GM18505 (cell line): ENCODE measurements around the gene RGS9.

ENCODE experiments used
- ATAC-seq: cut with Tn5 transposase; IDR thresholded peaks from one replicate; pipeline ENCODE4 v1.9.1; 2021; ENCODE audit not compliant: unreplicated experiment
- POLR2A ChIP-seq: IDR thresholded peaks from 4 replicates; pipeline ENCODE4 v1.6.1; 2011; ENCODE audit warnings: borderline replicate concordance; ENCODE audit not compliant: insufficient read depth, insufficient read length; ENCODE audit errors: extremely low read depth

Gene RGS9

DNA sequence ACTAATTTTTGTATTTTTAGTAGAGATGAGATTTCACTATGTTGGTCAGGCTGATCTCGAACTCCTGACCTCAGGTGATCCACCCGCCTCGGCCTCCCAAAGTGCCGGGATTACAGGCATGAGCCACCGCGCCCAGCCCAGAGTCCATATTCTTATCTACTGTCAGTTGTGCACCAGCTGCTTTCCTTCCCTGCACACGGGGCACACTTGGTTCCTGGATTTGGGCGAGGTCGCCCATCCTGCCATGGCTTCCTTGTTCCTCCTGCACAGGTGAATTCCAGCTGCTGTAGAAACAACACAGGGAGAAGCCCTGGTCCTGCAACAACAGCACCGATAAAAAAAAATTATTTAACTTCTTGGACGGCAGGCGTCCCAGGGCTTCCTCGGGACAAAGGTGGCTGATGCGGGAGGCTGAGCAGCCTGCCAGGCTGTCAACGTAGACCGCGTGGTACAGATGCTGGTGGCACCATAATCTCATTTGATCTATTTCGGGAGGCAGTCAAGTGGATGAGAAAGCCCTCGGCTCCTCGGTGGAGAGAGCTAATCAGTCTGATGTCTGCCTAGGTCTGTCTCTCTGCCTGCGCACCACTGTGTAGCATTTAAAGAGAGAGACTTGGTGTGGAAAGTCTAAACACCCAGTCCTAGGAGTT, 19.1 kb downstream of the RGS9 start:
- ATAC-seq: no peak
- TF ChIP-seq POLR2A: no peak

DNA sequence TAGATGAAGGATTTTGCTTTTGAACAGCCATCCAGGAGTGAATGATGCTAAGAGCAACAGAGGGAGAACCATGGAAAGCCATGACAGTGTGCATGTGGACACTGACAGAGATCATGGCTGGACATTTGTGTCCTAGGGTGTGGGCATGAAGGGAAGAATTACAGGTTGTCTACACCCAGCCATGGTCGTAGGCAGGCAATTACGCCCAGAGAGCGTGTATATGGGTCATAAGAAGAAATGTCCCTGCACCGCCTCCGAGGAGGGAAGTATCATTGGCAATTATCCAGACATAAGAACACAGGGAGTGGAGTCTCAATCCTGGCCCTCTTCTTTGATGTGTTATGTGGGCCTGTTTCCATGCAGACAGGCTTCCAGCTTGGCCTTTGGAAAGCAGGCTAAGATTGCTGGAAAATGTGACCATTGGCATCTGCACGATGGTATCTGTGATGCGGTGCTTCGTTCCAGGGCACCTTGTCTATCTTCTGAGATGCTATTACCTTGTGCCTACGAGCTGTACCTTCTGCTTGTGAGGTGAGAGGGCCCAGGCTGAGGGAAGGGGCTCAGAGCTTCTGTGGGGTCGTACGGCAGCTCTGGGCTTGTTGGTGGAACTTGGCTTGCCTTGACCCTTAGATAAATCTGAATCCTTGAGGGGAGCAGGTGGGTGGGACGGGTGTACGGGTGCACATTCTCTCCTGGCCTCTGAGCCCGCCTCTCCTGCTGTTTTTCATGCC, 19.8 kb downstream of the RGS9 start:
- no peak for ATAC-seq
- no peak for TF ChIP-seq POLR2A

DNA sequence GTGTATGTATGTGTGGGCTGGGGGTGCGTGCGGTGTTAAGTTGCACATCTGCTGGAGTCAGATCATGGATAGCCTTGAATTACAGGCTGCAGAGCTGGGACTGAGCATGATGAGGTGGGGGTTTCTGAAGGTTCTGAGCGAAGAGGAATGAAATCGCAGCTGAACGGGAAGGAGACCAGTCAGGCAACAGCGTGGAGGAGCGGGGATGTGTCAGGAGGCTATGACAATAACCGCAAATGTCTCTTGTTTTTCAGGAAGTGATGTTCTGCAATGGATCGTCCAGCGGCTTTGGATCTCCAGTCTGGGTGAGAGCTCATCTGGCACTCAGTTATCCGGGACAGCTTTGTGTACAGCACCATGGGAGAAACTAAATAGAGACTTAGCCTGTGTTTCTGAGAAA, 20.9 kb downstream of the RGS9 start:
- ATAC-seq: no peak
- TF ChIP-seq POLR2A: no peak

DNA sequence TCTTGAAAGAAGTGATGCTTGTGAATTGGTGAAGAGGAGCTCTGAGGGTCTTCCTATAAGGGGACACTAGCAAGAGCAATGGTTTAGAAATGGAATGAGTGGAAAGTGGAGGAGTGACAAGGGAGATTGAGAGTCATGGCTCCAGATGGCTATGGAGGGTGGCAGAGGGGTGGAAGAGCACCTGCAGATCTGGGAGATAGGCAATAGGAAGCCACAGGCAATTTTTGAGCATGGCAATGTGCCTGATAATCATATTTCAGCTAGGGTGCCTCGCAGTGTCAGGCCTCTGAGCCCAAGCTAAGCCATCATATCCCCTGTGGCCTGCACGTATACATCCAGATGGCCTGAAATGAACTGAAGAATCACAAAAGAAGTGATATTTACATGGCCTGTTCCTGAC, 21.5 kb downstream of the RGS9 start:
- no peak for TF ChIP-seq POLR2A
- ATAC-seq: no peak

DNA sequence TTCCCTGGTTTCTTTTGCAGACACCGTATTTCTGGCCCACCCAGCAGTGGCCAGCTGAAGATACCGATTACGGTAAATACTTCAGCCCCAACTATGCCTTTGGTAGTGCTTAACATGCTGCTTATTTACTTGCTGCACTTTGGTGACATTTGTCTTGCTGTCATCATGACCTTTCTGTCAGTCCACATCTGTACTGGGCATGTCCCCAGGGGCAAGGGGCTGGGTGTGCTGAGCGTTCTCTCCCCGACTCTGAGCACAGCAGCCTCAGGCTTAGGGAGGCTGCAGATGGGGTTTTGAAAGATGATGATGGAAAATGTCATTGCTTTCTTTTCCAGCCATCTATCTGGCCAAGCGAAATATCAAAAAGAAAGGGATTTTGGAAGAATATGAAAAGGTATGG, 23.3 kb downstream of the RGS9 start:
- ATAC-seq: no peak
- TF ChIP-seq POLR2A: no peak

DNA sequence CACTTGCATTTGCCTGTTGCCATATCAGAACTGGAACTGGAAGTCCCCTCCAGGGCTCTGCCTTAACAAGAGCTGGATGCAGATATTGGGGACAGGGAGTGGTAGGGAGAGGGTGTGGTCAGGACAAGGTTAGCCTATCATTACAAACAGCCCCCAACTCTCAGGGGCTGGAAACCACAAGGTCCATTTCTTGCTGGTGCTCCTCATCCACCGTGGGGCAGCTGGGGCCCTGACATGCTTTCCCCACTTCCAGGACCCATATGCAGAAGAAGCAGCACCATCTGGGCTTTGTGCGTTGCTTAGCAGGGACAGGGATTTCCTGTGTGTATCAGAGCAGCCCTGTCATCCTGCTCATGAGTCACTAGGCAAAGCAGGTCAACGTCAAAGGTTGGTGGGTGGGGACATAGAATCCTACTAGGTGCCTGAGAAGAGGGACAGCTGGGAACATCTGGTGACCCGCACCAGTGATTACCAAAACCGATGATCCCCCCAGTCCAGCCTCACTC, 26.9 kb downstream of the RGS9 start:
- ATAC-seq: peak; percentile 89
- no peak for TF ChIP-seq POLR2A

DNA sequence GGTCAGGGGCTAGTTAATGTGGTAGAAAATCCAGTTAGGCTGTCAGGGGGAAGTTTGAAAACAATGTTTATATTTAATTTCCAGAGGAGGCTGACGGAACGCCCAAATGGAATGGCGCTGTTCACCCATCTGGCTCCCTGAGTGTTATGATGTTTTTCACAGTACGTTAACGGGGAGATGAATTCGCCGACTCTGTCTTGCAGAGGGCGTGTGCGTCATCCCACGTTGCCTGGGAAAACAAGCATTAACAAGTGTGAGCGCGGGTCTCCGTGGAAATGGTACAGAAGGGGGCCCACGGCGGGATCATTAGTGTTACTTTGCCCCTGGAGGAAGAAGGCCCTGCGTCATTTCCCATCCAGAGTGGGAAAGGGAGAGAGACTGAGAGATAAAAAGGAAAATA, 29.6 kb downstream of the RGS9 start:
- TF ChIP-seq POLR2A: no peak
- ATAC-seq: no peak

DNA sequence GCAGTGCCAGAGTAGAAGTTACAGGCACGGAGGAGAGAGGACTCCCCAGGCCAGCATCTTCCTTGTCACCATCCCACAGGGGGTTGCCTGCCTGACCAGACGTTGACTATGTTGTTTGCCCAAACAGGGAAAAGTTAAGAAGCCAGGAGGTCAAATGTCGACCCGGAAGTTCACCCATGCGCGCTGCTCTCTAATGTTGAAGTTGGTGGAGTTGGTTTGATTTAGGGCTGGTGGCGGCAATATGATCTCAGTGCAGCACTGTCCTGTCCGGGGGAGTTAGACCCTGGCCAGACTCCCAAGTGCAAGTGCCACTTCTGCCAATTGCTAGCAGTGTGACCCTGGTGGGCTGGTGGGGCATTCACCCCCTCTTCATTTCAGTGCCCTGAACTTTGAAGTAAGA, 30.4 kb downstream of the RGS9 start:
- TF ChIP-seq POLR2A: no peak
- no peak for ATAC-seq

DNA sequence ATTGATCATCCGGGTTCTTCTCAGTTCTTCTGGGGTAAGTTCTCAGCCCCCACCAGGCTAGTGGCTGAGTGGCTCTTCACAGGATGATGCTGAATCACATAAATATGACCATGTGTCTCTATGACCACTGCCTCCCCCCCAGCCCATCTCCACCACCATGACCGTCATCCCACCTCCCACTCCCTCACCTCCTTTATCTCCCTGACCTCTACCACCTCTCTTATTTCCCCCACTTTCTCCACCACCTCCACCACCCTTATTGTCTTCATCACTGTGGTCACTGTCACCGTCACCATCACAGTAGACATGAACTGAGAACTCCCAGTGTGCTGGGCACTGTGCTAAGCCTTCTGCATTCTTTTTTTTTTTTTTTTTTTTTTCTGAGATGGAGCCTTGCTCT, 32.5 kb downstream of the RGS9 start:
- no peak for TF ChIP-seq POLR2A
- no peak for ATAC-seq

DNA sequence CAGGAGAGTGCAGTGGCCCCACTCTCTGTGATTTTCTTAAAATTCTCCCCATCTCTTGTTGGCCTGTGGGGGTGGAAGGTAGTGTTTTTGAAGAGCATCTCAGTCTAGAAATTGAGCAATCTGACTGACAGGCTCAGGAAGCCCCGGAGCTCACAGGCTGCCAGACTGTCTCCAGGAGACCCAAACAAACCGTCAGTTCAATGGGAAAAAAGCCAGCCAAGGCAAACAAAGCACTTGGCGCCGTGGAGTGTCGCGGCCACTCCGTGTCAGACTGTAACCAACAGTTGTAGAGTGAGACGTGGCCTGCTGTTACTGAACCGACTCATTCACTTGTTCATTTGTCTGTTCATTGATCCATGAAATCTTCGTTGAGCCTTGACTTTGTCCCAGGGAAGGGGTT, 33.7 kb downstream of the RGS9 start:
- no peak for TF ChIP-seq POLR2A
- ATAC-seq: no peak

DNA sequence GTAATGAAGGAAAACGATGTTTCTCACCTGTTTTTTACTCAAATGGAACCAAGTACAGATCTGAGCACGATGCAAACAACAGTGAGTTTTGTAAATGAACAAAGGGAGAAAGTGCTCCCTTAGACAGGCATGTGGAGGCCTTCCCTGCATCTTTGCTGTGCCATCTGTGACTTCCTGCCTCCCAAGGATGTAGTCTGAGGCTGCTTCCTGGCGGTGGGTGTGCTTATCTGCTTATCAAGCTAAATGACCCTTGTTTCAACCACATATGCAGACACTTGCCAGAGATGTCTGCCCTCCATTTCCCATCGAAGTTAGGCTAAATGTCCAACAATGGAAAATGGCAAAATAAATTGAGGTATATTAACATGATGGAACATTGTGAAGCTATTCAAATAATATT, 34.6 kb downstream of the RGS9 start:
- TF ChIP-seq POLR2A: no peak
- no peak for ATAC-seq

DNA sequence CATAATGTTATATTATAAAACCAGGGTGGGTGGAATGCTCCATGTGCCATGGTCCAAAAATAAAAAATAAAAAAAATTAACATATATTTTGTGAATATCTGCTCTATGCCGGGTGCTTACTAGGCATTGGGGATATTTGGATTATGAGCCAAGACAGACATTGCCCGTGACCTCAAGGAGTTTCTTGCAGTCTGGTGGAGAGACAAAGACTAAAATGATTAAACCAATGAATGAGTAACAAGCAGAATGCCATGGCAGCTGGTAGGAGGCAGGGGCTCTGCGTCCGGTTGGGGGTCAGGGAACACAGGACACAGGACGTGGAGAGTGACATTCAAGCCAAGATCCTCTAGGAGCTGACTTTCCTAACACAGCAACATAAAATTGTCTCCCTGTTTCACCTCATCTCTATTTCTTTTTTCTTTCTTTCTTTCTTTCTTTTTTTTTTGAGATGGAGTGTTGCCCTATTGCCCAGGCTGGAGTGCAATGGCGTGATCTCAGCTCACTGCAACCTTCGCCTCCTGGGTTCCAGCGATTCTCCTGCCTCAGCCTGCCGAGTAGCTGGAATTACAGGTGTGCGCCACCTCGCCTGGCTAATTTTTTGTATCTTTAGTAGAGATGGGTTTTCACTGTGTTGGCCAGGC, 35.4 kb downstream of the RGS9 start:
- ATAC-seq: no peak
- TF ChIP-seq POLR2A: no peak

DNA sequence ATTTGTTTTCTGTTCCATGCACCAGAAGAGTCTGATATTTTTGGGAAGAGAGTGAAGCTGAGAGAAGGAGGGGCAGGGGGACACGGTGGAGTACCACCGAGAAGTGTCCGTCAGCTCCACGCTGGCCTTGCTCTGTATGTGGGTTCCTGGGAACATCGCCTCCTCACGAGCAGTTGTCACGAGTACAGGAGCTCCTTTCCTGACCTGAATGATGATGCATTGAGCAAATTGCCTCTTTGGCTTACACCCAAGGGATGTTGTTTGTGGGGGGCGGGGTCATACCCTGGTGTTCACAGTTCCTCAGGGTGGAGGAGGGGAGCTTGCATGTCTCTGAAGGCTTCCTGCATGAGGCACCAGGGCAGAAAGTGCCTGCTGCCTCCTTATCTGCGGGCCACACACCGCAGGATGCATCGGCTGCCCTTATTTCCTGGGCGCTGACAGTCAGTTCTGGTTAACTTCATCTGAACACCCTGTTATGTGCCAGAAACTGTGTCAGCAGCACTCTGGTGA, 36.2 kb downstream of the RGS9 start:
- no peak for TF ChIP-seq POLR2A
- peak; percentile 52 for ATAC-seq
